ENCODE results near the gene FAM222A.

DNA sequence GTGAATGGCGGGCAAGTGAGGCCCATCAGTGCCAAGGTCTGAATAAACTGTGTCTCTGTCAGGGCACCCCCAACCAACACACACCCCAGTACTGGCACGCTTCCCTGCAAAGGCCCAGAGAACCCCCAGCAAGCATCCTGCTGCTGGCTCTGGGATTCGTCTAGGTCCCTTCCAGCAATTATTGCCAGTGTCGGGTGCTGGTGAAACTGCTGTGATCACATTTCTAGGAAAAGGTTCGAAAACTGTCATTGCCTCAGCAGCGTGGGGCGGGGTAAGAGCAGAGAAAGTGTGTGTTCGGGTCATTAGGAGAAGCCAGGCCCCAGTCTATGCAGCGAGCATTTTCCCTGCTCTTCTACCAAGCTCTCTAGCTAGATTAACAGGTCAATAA is 2.5 kb downstream of the FAM222A start:
- TF ChIP-seq EZH2phosphoT487 (IDR thresholded peaks at IDR 0.05; ENCODE audit: insufficient read depth, low read depth) (no peak), EZH2 (IDR thresholded peaks at IDR 0.05; ENCODE audit: insufficient read depth, poor library complexity, severe bottlenecking) (no peak)

All from GM23248 (cell line).